ENCODE results near the gene TNFRSF25.

TNFRSF25 gene

GRCh38 chr1:6465461-6466005 lies 440 bp downstream of the TNFRSF25 start:
- no peak overlapping the region for H3K4me2 ChIP-seq (ENCODE audit: insufficient read depth, low read length)
- peak; percentile 23 for DNase-seq

GRCh38 chr1:6464915-6465314 lies 1.1 kb downstream of the TNFRSF25 start:
- Histone ChIP-seq H3K9ac (ENCODE audit: low read depth, low read length) (no peak overlapping the region), H3K4me2 (ENCODE audit: insufficient read depth, low read length) (no peak overlapping the region), H3K27ac (ENCODE audit: low read length) (no peak overlapping the region), H2AFZ (ENCODE audit: low read depth, low read length) (no peak overlapping the region), H3K4me3 (ENCODE audit: low read depth in 1 of 2, low read length in 2 of 2) (no peak overlapping the region), H3K79me2 (ENCODE audit: insufficient read depth, low read length) (no peaks in the 10 kb centered on the region), H3K36me3 (ENCODE audit: insufficient read depth, low read length) (no peaks in the 10 kb centered on the region), H3K4me1 (ENCODE audit: insufficient read depth, low read length) (peaks cover 14% of the 10 kb centered on the region), H3K9me3 (ENCODE audit: insufficient read depth, low read length, severe bottlenecking) (no peaks in the 10 kb centered on the region), H4K20me1 (ENCODE audit: insufficient read depth, low read length) (peaks cover 4% of the 10 kb centered on the region; the same call in 1 of the 2 replicates), H3K27me3 (ENCODE audit: insufficient read depth, low read length, poor library complexity) (peaks cover 13% of the 10 kb centered on the region)
- ATAC-seq (ENCODE audit: insufficient read depth, low read depth): no peak
- no peak for DNase-seq
- TF ChIP-seq EZH2 (IDR thresholded peaks at IDR 0.05; ENCODE audit: borderline replicate concordance, low read depth, low read length, severe bottlenecking): no peak
- TF ChIP-seq, protein P1, sequence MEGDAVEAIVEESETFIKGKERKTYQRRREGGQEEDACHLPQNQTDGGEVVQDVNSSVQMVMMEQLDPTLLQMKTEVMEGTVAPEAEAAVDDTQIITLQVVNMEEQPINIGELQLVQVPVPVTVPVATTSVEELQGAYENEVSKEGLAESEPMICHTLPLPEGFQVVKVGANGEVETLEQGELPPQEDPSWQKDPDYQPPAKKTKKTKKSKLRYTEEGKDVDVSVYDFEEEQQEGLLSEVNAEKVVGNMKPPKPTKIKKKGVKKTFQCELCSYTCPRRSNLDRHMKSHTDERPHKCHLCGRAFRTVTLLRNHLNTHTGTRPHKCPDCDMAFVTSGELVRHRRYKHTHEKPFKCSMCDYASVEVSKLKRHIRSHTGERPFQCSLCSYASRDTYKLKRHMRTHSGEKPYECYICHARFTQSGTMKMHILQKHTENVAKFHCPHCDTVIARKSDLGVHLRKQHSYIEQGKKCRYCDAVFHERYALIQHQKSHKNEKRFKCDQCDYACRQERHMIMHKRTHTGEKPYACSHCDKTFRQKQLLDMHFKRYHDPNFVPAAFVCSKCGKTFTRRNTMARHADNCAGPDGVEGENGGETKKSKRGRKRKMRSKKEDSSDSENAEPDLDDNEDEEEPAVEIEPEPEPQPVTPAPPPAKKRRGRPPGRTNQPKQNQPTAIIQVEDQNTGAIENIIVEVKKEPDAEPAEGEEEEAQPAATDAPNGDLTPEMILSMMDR (IDR thresholded peaks at IDR 0.05; ENCODE audit: borderline replicate concordance, extremely low read depth, low read length, poor library complexity, severe bottlenecking): no peak

More at GRCh38 chr1:6465461-6466005, 440 bp downstream of the TNFRSF25 start:
- H3K27ac ChIP-seq (ENCODE audit: low read length): no peak overlapping the region
- peaks cover 8% of the 10 kb centered on the region for H3K4me1 ChIP-seq (ENCODE audit: insufficient read depth, low read length)
- H3K27me3 ChIP-seq (ENCODE audit: insufficient read depth, low read length, poor library complexity): peaks cover 13% of the 10 kb centered on the region
- no peaks in the 10 kb centered on the region for H3K79me2 ChIP-seq (ENCODE audit: insufficient read depth, low read length)
- peaks cover 4% of the 10 kb centered on the region; the same call in 1 of the 2 replicates for H4K20me1 ChIP-seq (ENCODE audit: insufficient read depth, low read length)
- ATAC-seq (ENCODE audit: insufficient read depth, low read depth): peak; percentile 33
- no peak overlapping the region for H3K4me3 ChIP-seq (ENCODE audit: low read depth in 1 of 2, low read length in 2 of 2)
- H3K9me3 ChIP-seq (ENCODE audit: insufficient read depth, low read length, severe bottlenecking): no peaks in the 10 kb centered on the region
- H2AFZ ChIP-seq (ENCODE audit: low read depth, low read length): no peak overlapping the region
- H3K9ac ChIP-seq (ENCODE audit: low read depth, low read length): no peak overlapping the region
- TF ChIP-seq, protein P1 (IDR thresholded peaks at IDR 0.05; ENCODE audit: borderline replicate concordance, extremely low read depth, low read length, poor library complexity, severe bottlenecking): no peak
- no peak for TF ChIP-seq EZH2 (IDR thresholded peaks at IDR 0.05; ENCODE audit: borderline replicate concordance, low read depth, low read length, severe bottlenecking)
- H3K36me3 ChIP-seq (ENCODE audit: insufficient read depth, low read length): no peaks in the 10 kb centered on the region

- H3K27ac ChIP-seq (ENCODE audit: low read length): no peak overlapping the region
- no peak for ATAC-seq (ENCODE audit: insufficient read depth, low read depth)
- no peaks in the 10 kb centered on the region for H3K9me3 ChIP-seq (ENCODE audit: insufficient read depth, low read length, severe bottlenecking)
- peaks cover 13% of the 10 kb centered on the region for H3K27me3 ChIP-seq (ENCODE audit: insufficient read depth, low read length, poor library complexity)
- no peaks in the 10 kb centered on the region for H3K36me3 ChIP-seq (ENCODE audit: insufficient read depth, low read length)
- H3K4me1 ChIP-seq (ENCODE audit: insufficient read depth, low read length): peaks cover 19% of the 10 kb centered on the region
- no peak for DNase-seq
- H4K20me1 ChIP-seq (ENCODE audit: insufficient read depth, low read length): peaks cover 4% of the 10 kb centered on the region; the same call in 1 of the 2 replicates
- no peaks in the 10 kb centered on the region for H3K79me2 ChIP-seq (ENCODE audit: insufficient read depth, low read length)
- no peak overlapping the region for H3K4me2 ChIP-seq (ENCODE audit: insufficient read depth, low read length)
- H2AFZ ChIP-seq (ENCODE audit: low read depth, low read length): no peak overlapping the region
- H3K4me3 ChIP-seq (ENCODE audit: low read depth in 1 of 2, low read length in 2 of 2): no peak overlapping the region
- no peak for TF ChIP-seq EZH2 (IDR thresholded peaks at IDR 0.05; ENCODE audit: borderline replicate concordance, low read depth, low read length, severe bottlenecking)
- TF ChIP-seq, protein P1 (IDR thresholded peaks at IDR 0.05; ENCODE audit: borderline replicate concordance, extremely low read depth, low read length, poor library complexity, severe bottlenecking): no peak
- no peak overlapping the region for H3K9ac ChIP-seq (ENCODE audit: low read depth, low read length)
These were observed 1.5 kb downstream of the TNFRSF25 start for GRCh38 chr1:6464514-6464836.

DNA sequence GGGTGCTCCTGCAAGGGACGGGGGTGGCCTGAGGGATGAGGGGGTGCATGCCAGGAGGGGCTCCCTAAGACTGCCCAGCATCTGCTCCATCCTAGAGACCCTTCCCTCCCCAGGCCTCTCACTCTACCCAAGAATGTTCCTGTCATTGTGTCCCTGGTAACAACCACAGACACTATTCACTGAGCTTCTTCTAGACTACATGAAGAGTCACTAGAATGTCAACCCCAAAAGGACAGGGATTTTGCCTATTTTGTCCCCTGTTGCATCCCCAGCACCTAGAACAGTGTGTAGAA lies 2.9 kb downstream of the TNFRSF25 start:
- no peak overlapping the region for H2AFZ ChIP-seq (ENCODE audit: low read depth, low read length)
- H3K4me3 ChIP-seq (ENCODE audit: low read depth in 1 of 2, low read length in 2 of 2): no peak overlapping the region
- ATAC-seq (ENCODE audit: insufficient read depth, low read depth): no peak
- no peak overlapping the region for H3K4me2 ChIP-seq (ENCODE audit: insufficient read depth, low read length)
- H3K9ac ChIP-seq (ENCODE audit: low read depth, low read length): no peak overlapping the region
- no peaks in the 10 kb centered on the region for H3K36me3 ChIP-seq (ENCODE audit: insufficient read depth, low read length)
- H3K27ac ChIP-seq (ENCODE audit: low read length): no peak overlapping the region
- DNase-seq: no peak
- H3K79me2 ChIP-seq (ENCODE audit: insufficient read depth, low read length): no peaks in the 10 kb centered on the region
- no peaks in the 10 kb centered on the region for H3K9me3 ChIP-seq (ENCODE audit: insufficient read depth, low read length, severe bottlenecking)
- H3K4me1 ChIP-seq (ENCODE audit: insufficient read depth, low read length): peaks cover 19% of the 10 kb centered on the region
- TF ChIP-seq, protein P1 (IDR thresholded peaks at IDR 0.05; ENCODE audit: borderline replicate concordance, extremely low read depth, low read length, poor library complexity, severe bottlenecking): no peak
- TF ChIP-seq EZH2 (IDR thresholded peaks at IDR 0.05; ENCODE audit: borderline replicate concordance, low read depth, low read length, severe bottlenecking): no peak
- H4K20me1 ChIP-seq (ENCODE audit: insufficient read depth, low read length): peaks cover 4% of the 10 kb centered on the region; the same call in 1 of the 2 replicates
- peaks cover 13% of the 10 kb centered on the region for H3K27me3 ChIP-seq (ENCODE audit: insufficient read depth, low read length, poor library complexity)

All from DND-41 (cell line).